Measurements from ENCODE around the gene CDK9.
A peak's percentile ranks its signal among the peaks of the same experiment; 100 is the strongest.

The CDK9 gene

DNA sequence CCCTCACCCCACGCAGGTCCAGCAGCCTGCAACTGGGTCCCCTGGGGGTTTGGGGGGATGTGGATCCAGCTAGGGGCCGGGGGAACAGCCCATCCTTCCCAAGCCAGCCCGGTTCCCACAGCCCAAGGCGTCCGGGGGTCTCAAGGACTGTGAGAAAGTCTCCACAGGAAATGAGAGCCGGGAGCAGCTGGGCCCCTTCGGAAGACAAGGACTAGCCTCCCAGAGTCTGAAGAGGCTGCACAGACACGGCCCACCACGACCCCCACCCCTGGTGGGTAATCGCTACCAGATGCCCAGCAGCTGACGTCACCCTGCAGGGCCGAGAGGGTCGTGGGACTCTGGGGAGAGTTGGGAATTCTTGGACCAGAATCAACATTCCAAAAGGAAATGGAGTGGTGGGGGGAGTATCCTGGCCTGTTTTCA, 17.9 kb upstream of the CDK9 start:
- Mint-ChIP-seq H3K4me3 (peak overlapping the region; percentile 68), H3K4me1 (peaks cover 82% of the 10 kb centered on the region), H3K36me3 (ENCODE audit: insufficient read depth) (peaks cover 40% of the 10 kb centered on the region), H3K27me3 (no peaks in the 10 kb centered on the region), H3K9me3 (no peaks in the 10 kb centered on the region), H3K27ac (ENCODE audit: low read depth) (peak overlapping the region; percentile 96)
- DNase-seq (ENCODE audit: low spot score in 2 of 2), result no peak
- no peak for ATAC-seq (replicated peaks; ENCODE audit: extremely low read depth, poor library complexity, severe bottlenecking)

DNA sequence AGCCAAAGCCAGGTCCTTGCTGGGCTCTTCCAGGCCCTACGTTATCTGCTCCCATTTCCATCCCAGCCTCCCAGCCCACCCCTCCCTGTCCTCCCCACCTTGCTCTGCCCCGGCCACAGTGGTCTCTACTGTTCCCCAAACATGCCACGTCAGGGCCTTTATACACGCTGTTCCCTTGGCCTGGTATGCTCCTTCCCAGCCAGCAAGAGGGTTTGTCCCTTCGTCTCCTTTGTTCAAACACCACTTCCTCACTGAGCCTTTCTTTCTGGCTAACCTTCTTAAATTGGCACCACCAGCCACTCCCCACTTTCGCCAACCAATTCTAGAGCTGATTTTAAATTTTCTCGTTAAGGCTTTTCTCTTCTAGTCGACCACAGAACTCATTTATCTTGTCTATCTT, 17.1 kb upstream of the CDK9 start:
- Mint-ChIP-seq H3K4me3 (peak overlapping the region; percentile 68), H3K36me3 (ENCODE audit: insufficient read depth) (peaks cover 48% of the 10 kb centered on the region), H3K27me3 (no peaks in the 10 kb centered on the region)

DNA sequence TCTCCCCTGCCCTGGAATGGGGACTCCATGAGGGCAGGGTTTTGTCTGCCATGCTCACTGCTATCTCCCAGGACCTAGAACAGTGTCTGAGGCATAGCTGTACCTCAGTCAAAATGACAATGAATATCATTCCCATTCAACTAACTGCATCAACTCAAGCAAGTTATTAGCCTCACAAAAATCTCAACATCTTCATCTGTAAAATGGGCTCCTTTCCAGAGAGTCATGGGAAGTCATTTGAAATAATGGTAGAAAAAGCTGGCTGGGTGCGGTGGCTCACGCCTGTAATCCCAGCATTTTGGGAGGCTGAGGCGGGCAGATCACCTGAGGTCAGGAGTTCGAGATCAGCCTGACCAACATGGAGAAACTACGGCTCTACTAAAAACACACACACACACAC, 16.7 kb upstream of the CDK9 start:
- Mint-ChIP-seq H3K4me1 (peaks cover 77% of the 10 kb centered on the region), H3K27me3 (no peaks in the 10 kb centered on the region), H3K4me3 (peak overlapping the region; percentile 68), H3K27ac (ENCODE audit: low read depth) (peak overlapping the region; percentile 96), H3K9me3 (no peaks in the 10 kb centered on the region), H3K36me3 (ENCODE audit: insufficient read depth) (peaks cover 52% of the 10 kb centered on the region)
- DNase-seq (ENCODE audit: low spot score in 2 of 2) (no peak), ATAC-seq (replicated peaks; ENCODE audit: extremely low read depth, poor library complexity, severe bottlenecking) (no peak)

More for the DNA sequence above, 17.1 kb upstream of the CDK9 start:
- ATAC-seq (replicated peaks; ENCODE audit: extremely low read depth, poor library complexity, severe bottlenecking) (no peak), DNase-seq (ENCODE audit: low spot score in 2 of 2) (no peak)
- Mint-ChIP-seq H3K27ac (ENCODE audit: low read depth) (peak overlapping the region; percentile 96), H3K9me3 (no peaks in the 10 kb centered on the region), H3K4me1 (peaks cover 78% of the 10 kb centered on the region)

DNA sequence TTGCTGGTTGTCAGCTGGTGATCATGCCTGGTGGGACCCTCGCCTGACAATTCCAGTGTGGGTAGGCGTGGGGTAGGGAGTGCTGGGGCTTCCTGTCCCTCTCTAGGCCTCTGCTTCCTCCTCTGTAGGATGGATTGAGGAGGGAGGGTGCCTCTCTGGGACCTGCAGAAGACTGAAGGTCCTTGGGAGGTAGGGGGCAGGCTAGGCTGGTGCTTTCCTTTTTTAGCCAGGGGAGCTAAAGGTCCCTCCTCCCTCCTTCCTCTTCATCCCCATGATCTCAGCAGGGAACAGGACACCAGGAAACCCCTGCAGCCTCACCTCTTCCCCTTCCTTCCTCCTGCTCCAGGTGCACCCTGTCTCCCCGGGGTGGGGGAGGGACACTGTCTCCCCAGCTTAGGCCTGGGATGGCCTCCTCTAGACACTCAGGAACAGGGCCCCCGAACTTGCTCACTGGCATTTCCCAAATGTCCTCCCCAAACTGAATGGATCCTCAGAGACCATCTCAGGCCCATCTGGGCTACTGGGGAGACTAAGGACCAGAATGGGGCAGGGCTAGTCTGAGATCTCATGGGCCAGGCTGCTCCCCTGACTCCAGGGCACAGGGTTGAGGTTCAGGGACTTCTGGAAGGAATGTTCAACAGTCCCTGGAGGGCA, 15.8 kb upstream of the CDK9 start:
- H3K27ac Mint-ChIP-seq (ENCODE audit: low read depth), result peak overlapping the region; percentile 96
- no peaks in the 10 kb centered on the region for H3K27me3 Mint-ChIP-seq
- H3K4me3 Mint-ChIP-seq, result peak overlapping the region; percentile 87
- ATAC-seq (replicated peaks; ENCODE audit: extremely low read depth, poor library complexity, severe bottlenecking) (no peak), DNase-seq (ENCODE audit: low spot score in 2 of 2) (no peak)
- no peaks in the 10 kb centered on the region for H3K9me3 Mint-ChIP-seq
- H3K36me3 Mint-ChIP-seq (ENCODE audit: insufficient read depth), result peaks cover 55% of the 10 kb centered on the region
- peaks cover 71% of the 10 kb centered on the region for H3K4me1 Mint-ChIP-seq

DNA sequence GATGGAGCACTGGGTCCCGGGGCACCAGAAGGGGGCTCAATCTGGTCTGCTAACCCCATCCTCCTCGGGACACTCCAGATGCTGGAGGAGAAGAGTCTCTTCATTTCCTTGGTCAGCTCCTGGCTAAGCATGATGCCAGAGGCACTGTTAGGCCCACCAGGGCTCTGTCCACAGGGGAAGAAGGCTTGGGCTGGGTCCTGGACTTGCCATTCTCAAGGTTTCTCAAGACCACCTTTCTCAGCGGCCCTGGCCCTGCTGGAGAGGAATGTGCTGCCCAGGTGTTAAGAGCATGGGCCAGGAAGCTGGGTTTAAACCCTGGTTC, 15.3 kb upstream of the CDK9 start:
- Mint-ChIP-seq H3K9me3 (no peaks in the 10 kb centered on the region), H3K4me3 (peak overlapping the region; percentile 87), H3K36me3 (ENCODE audit: insufficient read depth) (peaks cover 55% of the 10 kb centered on the region), H3K27me3 (no peaks in the 10 kb centered on the region), H3K4me1 (peaks cover 66% of the 10 kb centered on the region), H3K27ac (ENCODE audit: low read depth) (peak overlapping the region; percentile 96)
- no peak for ATAC-seq (replicated peaks; ENCODE audit: extremely low read depth, poor library complexity, severe bottlenecking)
- no peak for DNase-seq (ENCODE audit: low spot score in 2 of 2)

DNA sequence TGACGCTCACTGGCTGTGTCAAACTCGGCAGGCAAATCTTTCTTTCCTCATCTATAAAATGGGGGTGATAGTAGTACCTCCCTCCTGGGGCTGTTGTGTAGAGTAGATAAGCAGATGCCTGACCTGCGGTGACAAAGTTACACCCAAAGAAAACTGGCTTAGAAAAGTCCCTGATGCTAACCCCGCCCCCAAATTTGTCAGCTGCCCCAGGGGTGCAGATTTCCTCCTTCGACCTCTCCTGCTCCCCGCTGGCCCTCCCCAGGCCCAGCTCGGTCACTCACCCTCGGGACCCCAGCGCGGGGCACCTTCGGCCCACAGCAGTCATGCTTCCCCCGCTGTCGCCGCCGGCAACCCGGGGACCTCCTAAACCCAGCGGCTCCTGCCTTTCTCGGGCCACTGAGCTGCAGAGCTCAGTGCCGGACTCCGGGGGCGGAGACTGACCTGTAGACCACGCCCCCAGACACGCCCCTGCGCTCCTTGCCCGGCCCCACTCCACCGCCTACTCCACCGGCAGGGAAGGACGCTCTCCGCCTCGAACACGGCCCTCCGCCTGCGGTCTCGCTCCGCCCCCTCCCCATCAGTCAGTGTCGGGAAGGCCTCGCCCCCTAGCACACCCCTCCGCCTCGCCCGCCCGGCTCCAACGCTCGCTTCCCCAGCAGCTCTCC, 14.8 kb upstream of the CDK9 start:
- Mint-ChIP-seq H3K27ac (ENCODE audit: low read depth) (peak overlapping the region; percentile 96), H3K36me3 (ENCODE audit: insufficient read depth) (peaks cover 56% of the 10 kb centered on the region), H3K9me3 (no peaks in the 10 kb centered on the region), H3K4me1 (peaks cover 63% of the 10 kb centered on the region), H3K4me3 (peak overlapping the region; percentile 87), H3K27me3 (no peaks in the 10 kb centered on the region)
- DNase-seq (ENCODE audit: low spot score in 2 of 2), result peak; percentile 81 to 91
- ATAC-seq (replicated peaks; ENCODE audit: extremely low read depth, poor library complexity, severe bottlenecking), result peak; percentile 88

DNA sequence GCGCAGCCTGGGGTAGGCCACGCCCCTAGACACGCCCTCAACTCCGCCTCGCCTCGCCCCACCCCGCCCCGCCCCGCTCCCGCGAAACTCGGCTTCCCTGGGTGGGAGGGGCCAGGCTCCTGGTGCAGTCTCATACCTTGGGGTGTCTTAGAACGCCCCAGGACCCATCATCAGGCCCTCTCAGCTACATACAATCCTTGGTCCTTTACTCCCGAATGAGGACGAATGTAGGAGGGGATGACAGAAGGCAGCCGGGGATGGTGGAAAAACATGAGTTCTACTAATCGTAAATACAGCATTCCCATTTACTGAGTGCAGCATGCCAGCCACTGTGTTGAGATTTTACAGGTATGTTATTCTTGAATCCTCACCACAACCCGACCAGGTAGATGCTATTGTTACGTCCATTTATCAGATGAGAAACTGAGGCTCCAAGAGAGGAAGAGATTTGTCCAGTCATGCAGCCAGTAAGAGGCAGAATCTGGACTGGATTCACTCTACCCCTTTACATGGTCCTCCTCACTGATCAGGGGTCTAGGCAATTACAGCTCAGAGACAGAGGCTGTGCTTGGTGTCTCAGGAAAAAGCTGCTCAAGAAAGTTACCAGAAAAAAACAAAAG, 14.2 kb upstream of the CDK9 start:
- peaks cover 56% of the 10 kb centered on the region for H3K4me1 Mint-ChIP-seq
- H3K4me3 Mint-ChIP-seq, result peak overlapping the region; percentile 87
- peaks cover 59% of the 10 kb centered on the region for H3K36me3 Mint-ChIP-seq (ENCODE audit: insufficient read depth)
- ATAC-seq (replicated peaks; ENCODE audit: extremely low read depth, poor library complexity, severe bottlenecking) (no peak), DNase-seq (ENCODE audit: low spot score in 2 of 2) (no peak)
- H3K9me3 Mint-ChIP-seq, result no peaks in the 10 kb centered on the region
- peak overlapping the region; percentile 96 for H3K27ac Mint-ChIP-seq (ENCODE audit: low read depth)
- H3K27me3 Mint-ChIP-seq, result no peaks in the 10 kb centered on the region

DNA sequence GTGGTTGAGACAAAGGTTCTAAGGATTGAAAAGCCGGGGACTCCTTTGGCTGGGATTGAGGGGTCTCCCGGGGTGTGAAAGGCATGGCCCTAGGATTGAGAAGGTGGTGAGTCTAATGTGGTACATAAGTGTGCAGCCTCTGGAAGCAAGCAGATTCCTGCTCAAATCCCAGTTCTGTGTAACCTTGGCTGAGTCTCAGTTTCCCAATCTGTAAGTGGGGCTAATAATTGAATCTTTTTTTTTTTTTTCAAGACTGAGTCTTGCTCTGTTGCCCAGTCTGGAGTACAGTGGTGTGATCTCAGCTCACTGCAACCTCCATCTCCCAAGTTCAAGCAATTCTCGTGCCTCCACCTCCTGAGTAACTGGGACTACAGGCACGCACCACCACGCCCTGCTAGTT, 13.2 kb upstream of the CDK9 start:
- Mint-ChIP-seq H3K4me3 (peak overlapping the region; percentile 6), H3K27me3 (no peaks in the 10 kb centered on the region), H3K4me1 (peaks cover 51% of the 10 kb centered on the region), H3K9me3 (no peaks in the 10 kb centered on the region), H3K36me3 (ENCODE audit: insufficient read depth) (peaks cover 55% of the 10 kb centered on the region), H3K27ac (ENCODE audit: low read depth) (no peak overlapping the region)
- no peak for ATAC-seq (replicated peaks; ENCODE audit: extremely low read depth, poor library complexity, severe bottlenecking)
- no peak for DNase-seq (ENCODE audit: low spot score in 2 of 2)

DNA sequence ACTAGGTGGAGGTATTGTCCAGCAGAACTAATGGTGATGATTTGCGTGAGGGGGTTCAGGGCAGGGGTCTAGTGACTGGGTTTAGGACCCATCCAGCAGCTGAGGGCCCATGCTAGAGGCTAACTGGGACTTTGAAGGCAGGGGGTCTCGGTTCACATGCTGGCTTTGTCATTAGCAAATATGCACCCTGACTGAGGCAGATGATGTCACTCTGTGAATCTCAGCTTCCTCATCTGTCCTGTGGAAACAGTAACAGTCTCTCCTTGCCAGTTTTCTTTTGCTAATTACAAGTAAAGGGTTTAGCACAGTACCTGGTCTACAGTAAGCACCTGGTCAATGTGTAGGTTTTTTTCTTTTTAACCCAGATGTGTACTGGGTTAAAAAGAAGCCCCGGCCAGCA, 12.6 kb upstream of the CDK9 start:
- no peak for ATAC-seq (replicated peaks; ENCODE audit: extremely low read depth, poor library complexity, severe bottlenecking)
- no peak overlapping the region for H3K4me3 Mint-ChIP-seq
- H3K27ac Mint-ChIP-seq (ENCODE audit: low read depth), result peak overlapping the region; percentile 72

DNA sequence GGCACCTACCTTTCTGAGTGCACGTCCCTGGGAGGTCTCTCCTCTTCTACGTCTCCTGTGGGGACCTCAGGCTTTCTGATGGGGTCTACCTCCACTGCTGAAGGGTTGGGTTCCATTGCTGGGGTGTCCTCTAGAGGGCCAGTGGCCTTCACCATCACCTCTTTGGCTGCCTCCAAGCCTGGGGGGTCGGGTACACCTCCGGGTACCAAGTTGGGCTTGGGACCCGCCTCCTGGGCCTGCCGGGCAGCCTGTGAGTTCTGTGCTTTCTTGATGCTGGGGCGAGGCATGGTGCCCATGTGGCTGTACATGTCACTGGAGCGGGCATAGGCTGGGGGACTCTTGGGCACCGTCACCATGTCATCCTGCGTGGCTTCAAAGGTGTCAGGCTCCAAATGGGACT, 11.9 kb upstream of the CDK9 start:
- no peaks in the 10 kb centered on the region for H3K9me3 Mint-ChIP-seq
- H3K27me3 Mint-ChIP-seq, result no peaks in the 10 kb centered on the region
- peak overlapping the region; percentile 72 for H3K27ac Mint-ChIP-seq (ENCODE audit: low read depth)
- DNase-seq (ENCODE audit: low spot score in 2 of 2) (no peak), ATAC-seq (replicated peaks; ENCODE audit: extremely low read depth, poor library complexity, severe bottlenecking) (no peak)
- peaks cover 49% of the 10 kb centered on the region for H3K4me1 Mint-ChIP-seq
- peak overlapping the region; percentile 9 for H3K4me3 Mint-ChIP-seq
- H3K36me3 Mint-ChIP-seq (ENCODE audit: insufficient read depth), result peaks cover 53% of the 10 kb centered on the region

More for the DNA sequence above, 12.6 kb upstream of the CDK9 start:
- Mint-ChIP-seq H3K27me3 (no peaks in the 10 kb centered on the region), H3K4me1 (peaks cover 53% of the 10 kb centered on the region), H3K9me3 (no peaks in the 10 kb centered on the region), H3K36me3 (ENCODE audit: insufficient read depth) (peaks cover 57% of the 10 kb centered on the region)
- DNase-seq (ENCODE audit: low spot score in 2 of 2), result no peak

DNA sequence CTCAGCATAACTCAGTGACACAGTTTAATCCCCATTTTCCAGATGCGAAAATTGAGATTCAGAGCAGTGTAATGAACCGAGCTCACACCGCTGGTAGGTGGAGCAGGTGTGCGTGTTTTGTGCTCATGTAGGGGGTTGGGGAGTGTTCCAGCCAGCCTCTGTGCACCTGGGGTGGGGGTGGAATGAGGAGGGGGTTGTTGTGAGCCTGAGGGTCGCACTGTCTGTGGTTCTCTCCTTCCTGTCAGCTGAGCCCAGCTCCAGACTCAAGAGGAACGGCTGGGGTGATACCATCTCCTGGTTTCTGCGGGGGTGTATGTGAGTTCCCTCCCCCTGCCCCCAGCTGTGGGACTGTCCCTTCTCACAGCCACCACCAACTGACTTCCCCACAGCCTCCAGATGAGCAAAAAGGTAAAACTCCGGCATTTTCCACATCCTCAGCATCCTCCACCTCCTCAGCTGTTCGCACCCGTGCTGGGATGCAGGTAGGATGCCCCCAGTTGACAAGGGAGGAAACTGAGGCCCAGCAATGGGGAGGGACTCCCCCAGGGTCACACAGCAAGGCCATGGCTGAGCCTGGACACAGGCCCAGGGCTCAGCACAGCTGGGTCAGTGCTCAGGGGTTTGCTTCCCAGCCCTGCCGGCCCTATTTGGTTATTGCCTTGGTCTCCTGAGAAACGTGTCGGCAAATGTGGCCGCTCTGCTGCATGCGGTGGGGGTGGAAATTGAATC, 9.5 kb upstream of the CDK9 start:
- Mint-ChIP-seq H3K36me3 (ENCODE audit: insufficient read depth) (peaks cover 49% of the 10 kb centered on the region), H3K9me3 (no peaks in the 10 kb centered on the region), H3K4me1 (peaks cover 45% of the 10 kb centered on the region), H3K27me3 (no peaks in the 10 kb centered on the region), H3K27ac (ENCODE audit: low read depth) (peak overlapping the region; percentile 95), H3K4me3 (peak overlapping the region; percentile 96)
- ATAC-seq (replicated peaks; ENCODE audit: extremely low read depth, poor library complexity, severe bottlenecking), result peak; percentile 57
- DNase-seq (ENCODE audit: low spot score in 2 of 2), result peak; percentile 49 to 72

DNA sequence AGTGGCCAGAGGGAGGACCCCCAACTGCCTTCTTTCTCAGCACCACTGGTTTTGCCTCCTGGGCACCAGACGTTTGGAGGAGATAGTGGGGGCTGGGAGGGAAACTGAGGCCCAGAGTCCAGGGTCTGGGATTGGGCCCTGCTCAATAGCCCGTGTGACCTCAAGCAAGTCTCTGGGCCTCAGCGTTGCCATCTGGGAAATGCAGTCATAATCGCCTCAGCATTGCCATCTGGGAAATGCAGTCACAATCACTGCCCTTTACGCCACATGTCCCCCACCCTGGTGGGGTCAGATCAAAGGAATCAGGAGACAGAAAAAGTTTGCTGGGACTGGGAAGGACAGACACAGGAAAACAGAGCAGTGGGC, 8.9 kb upstream of the CDK9 start:
- peak overlapping the region; percentile 95 for H3K27ac Mint-ChIP-seq (ENCODE audit: low read depth)
- ATAC-seq (replicated peaks; ENCODE audit: extremely low read depth, poor library complexity, severe bottlenecking), result no peak
- H3K4me3 Mint-ChIP-seq, result peak overlapping the region; percentile 96
- no peak for DNase-seq (ENCODE audit: low spot score in 2 of 2)
- no peaks in the 10 kb centered on the region for H3K9me3 Mint-ChIP-seq
- peaks cover 44% of the 10 kb centered on the region for H3K36me3 Mint-ChIP-seq (ENCODE audit: insufficient read depth)
- H3K4me1 Mint-ChIP-seq, result peaks cover 46% of the 10 kb centered on the region
- H3K27me3 Mint-ChIP-seq, result no peaks in the 10 kb centered on the region
